Neural cell (in vitro differentiated cells): Measurements from ENCODE around the gene RCL1.

Experiments
- EP300 ChIP-seq: fragments of 450-650 bp; conservative IDR thresholded peaks from 2 replicates; pipeline ENCODE4 v1.6.1; 2014; ENCODE audit warnings: antibody characterized with exemption, mild to moderate bottlenecking, moderate library complexity; ENCODE audit not compliant: poor library complexity, severe bottlenecking
- EZH2 ChIP-seq: fragments of 200-600, 300-800 bp; shearing (Covaris generic), sonication (generic); IDR thresholded peaks from 2 replicates; pipeline ENCODE4 v1.6.1; 2014; ENCODE audit warnings: antibody characterized with exemption, low read length, borderline replicate concordance, mild to moderate bottlenecking; ENCODE audit not compliant: insufficient read depth, poor library complexity, severe bottlenecking
- MXI1 ChIP-seq: fragments of 450-650 bp; conservative IDR thresholded peaks from 2 replicates; pipeline ENCODE4 v1.6.1; 2014; ENCODE audit warnings: antibody characterized with exemption, mild to moderate bottlenecking; ENCODE audit not compliant: poor library complexity, severe bottlenecking
- POLR2AphosphoS5 ChIP-seq: IDR thresholded peaks from 2 replicates; pipeline ENCODE4 v1.6.1; 2012
- TAF1 ChIP-seq: IDR thresholded peaks from 2 replicates; pipeline ENCODE4 v1.6.1; 2012; ENCODE audit warnings: low read depth
- TF ChIP-seq, protein P1 (sequence below): fragments of 450-650 bp; IDR thresholded peaks from 2 replicates; pipeline ENCODE4 v1.5.1; 2014; ENCODE audit warnings: antibody characterized with exemption, mild to moderate bottlenecking, moderate library complexity; ENCODE audit not compliant: poor library complexity, severe bottlenecking

DNA sequence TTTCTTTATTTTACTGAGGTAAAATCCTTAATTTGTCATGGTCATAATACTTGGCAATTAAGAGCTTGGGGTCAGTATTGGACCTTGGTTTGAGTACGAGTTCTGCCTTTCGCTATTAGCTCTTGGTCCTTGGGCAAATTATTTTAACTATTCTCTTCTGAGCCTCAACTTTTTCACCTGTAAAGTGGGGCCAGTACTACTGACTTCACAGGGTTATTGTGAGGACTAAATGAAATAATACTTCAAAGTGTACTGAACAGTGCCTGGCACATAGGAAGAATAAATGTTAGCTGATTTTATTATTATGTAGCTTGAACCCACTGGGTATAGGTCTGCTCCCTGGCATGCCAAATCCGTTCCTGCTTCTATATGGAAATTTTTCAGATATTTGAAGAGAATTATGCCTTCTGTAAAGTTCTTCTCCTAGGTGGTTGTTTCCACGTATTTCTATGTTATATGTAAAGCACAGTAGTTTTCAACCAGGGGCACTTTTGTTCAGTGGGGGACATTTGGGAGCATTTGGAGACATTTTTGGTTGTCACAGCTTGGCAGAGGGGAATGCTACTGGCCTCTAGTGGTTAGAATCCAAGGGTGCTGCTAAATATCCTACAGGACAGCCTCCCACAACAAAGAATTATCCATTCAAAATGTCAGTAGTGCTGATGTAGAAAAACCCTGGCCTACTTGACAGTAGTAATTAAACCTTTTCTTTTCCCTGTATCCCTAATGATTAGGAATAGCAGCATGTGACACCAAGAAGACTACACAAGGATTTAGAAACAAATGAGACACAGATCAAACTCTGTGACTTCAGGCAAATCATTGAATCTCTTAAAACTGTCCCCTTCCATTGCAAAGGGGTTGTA is 4.5 kb downstream of the RCL1 start:
- no peak for TF ChIP-seq TAF1
- TF ChIP-seq, protein P1, sequence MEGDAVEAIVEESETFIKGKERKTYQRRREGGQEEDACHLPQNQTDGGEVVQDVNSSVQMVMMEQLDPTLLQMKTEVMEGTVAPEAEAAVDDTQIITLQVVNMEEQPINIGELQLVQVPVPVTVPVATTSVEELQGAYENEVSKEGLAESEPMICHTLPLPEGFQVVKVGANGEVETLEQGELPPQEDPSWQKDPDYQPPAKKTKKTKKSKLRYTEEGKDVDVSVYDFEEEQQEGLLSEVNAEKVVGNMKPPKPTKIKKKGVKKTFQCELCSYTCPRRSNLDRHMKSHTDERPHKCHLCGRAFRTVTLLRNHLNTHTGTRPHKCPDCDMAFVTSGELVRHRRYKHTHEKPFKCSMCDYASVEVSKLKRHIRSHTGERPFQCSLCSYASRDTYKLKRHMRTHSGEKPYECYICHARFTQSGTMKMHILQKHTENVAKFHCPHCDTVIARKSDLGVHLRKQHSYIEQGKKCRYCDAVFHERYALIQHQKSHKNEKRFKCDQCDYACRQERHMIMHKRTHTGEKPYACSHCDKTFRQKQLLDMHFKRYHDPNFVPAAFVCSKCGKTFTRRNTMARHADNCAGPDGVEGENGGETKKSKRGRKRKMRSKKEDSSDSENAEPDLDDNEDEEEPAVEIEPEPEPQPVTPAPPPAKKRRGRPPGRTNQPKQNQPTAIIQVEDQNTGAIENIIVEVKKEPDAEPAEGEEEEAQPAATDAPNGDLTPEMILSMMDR: peak; percentile 51
- TF ChIP-seq POLR2AphosphoS5: no peak
- TF ChIP-seq EP300: no peak
- TF ChIP-seq MXI1: no peak
- TF ChIP-seq EZH2: no peak
